GM19238 (cell line): Measurements from ENCODE around the gene TMEM106C.

ENCODE experiments used
- DNase-seq: peaks from one replicate; pipeline ENCODE4 v3.0.0; 2011; ENCODE audit warnings: low spot score; ENCODE audit not compliant: insufficient read length

TMEM106C gene, protein sequence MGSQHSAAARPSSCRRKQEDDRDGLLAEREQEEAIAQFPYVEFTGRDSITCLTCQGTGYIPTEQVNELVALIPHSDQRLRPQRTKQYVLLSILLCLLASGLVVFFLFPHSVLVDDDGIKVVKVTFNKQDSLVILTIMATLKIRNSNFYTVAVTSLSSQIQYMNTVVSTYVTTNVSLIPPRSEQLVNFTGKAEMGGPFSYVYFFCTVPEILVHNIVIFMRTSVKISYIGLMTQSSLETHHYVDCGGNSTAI

GRCh38 chr12:47963340-47964040, at the start of gene TMEM106C:
TSS of gene TMEM106C (plus strand) at chr12:47963596. CDS start at chr12:47964237, 641 bp downstream.
- peak; percentile 98 for DNase-seq

DNA sequence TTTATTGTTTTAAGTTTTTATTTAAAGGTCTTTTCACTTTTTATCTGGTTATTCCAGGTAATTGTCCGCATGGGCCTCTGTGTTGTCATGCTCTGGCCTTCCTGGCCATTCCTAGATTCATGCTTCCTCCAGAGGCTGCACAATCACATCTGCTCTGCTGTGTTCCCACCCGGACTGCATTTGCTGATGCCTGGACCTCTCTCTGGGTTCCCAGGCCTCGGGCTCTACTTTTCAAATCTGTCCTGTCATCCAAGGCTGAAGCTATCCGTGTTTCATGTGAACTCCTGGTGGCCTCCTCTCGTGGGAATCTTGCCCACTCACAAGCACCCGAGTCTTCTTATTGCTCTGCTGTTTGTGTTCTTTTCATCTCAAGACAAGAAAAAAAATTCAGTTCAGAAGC, 42.5 kb upstream of the TMEM106C start:
- DNase-seq: no peak

GRCh38 chr12:47921907-47922306, 41.5 kb upstream of the TMEM106C start:
- DNase-seq: no peak

- DNase-seq: no peak
Measured at GRCh38 chr12:47927346-47927745, 36.0 kb upstream of the TMEM106C start.

GRCh38 chr12:47930634-47931033, 32.8 kb upstream of the TMEM106C start:
- DNase-seq: no peak

DNA sequence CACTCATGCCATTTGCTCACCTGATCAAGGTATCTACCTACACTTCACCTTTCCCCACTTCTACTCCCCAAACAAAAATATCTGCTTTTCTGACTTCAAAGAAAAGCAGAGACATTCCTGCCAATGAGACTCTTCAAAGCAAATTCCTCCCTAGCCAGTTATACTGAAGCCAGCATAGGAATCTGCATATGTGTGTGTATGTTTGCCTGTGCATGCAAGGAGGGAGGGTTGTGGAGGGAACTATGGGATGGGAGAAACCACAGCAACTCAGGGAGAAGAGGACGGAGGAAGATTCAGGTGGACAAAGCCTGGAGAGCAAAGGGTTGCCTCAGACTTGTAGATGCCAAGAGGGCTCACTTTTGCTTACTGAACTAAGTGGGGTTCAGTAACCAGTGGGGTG, 32.2 kb upstream of the TMEM106C start:
- DNase-seq: no peak

DNA sequence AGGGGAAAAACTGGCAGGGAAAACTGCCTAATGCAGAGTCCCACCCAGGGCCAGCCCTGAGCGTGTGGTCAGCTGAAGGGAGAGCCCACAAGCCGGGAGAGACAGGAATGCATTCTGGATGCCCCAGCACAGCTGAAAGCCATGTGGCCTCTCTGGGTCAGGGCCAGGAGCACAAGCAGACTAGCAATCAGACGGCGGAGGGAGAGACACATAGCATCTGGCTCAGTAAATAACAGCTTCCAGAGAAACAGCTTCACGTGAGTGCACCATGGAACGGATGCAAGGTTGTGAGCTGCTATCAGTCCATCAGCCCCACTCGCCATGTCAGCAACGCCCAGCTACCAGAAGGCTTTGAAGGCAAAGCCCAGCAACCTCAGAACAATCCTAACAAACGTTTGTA, 28.2 kb upstream of the TMEM106C start:
- DNase-seq: no peak

- no peak for DNase-seq
Measured at GRCh38 chr12:47938093-47938492, 25.3 kb upstream of the TMEM106C start.

DNA sequence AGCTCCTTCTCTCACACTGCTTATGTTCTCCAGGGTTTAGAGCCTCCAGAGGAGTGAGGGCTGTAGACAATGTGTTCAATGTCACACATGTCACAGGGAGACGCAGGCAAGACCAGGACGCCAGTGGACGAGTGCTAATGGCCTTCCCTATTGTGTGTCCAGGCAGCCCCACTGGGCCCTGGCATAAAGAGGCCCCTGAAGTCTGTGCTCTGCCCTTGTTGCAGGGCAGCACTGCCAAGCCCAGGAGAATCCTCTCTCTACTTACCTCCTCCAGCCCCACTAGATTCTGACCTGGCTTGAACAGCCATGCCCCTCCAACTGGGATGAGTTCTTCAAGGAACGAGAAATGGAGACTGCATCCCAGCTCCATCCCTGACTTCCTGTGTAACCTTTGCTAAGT, 24.8 kb upstream of the TMEM106C start:
- no peak for DNase-seq

- DNase-seq: no peak
Measured at GRCh38 chr12:47939009-47939601, 24.3 kb upstream of the TMEM106C start.

GRCh38 chr12:47940773-47941474, 22.5 kb upstream of the TMEM106C start:
- DNase-seq: no peak

DNA sequence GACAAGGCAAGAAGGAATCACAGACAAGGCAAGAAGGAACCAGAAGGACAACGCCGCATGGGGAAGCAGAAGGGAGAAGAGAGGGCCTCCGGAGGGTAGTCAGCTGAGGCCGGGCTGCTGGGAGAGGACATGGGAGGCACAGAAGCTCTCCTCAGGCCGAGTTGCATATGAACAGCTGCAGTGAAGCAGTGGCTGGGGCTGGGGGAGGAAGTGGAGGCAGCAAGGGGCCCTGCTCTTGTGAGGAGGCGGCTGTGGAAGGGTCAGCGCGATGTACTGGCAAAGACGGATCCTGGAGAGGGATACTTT, 22.0 kb upstream of the TMEM106C start:
- DNase-seq: no peak

DNA sequence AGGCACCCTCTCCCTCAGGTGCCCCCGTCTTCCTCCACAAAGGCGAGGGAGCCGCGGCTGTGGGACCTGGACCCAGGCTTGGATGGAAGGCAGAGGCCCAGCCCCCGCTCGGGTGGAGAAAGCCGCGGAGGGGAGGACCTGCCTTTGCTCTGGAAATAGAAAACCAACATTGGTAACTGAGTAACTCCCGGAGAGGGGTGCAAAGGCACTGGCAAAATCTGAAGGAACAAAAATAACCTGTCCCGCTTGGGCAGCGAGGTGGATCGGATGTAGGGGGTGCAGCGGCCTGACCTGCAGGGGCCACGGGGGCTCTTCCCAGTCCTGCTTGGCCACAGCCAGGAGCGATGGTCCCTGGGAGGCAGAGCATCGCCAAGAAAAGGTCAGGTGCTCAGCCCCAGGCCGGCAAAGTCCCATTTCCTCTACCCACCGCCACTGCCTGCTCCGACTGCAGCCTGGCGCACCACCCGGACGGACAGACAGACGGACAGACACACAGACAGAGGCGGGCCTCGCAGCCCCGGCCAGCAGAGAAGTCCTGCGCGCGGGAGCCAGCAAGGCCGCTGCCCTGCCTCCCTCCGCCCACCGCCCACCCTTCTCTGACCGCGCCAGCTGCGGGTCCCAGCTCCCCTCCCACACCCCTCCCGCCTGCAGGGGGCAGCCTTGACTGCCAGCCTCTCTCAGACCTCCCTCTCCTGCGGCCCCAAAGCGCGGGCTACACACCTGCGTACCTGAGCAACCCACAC, 21.4 kb upstream of the TMEM106C start:
- DNase-seq: peak; percentile 38

DNA sequence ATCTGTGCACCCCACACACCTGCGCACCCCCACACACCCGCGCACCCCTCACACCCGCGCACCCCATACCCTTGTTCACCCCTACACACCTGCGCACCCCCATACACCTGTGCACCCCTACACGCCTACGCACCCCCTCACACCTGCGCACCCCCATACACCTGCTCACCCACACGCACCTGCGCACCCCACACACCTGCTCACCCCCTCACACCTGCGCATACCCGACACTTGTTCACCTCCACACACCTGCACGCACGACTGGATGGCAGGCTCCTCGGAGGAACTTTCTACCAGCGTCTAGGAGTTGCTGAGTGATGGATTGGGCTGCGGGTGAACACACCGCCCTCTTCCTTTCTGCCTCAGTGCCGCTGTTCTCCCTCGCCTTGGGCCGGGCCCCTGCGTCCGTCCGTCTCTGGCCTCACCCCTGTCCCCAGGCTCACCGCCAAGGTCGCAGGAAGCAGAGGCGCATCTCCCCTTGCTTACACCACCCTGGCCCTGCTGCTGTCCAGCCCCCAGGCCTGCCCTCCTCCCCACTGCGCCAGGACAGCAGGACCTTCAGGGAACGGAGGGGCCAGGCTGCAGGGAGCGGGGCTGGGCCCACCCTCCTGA, 20.7 kb upstream of the TMEM106C start:
- no peak for DNase-seq

GRCh38 chr12:47943623-47944340, 19.6 kb upstream of the TMEM106C start:
- no peak for DNase-seq

- DNase-seq: no peak
Measured at GRCh38 chr12:47944685-47945340, 18.6 kb upstream of the TMEM106C start.

- DNase-seq: no peak
Measured at GRCh38 chr12:47945341-47945728, 18.1 kb upstream of the TMEM106C start.

GRCh38 chr12:47946413-47947323, 16.7 kb upstream of the TMEM106C start:
- DNase-seq: no peak

- no peak for DNase-seq
Measured at GRCh38 chr12:47947341-47947740, 16.1 kb upstream of the TMEM106C start.
